ENCODE results near the gene ABCC6. TPM values are rescaled to one million over a fixed set of nuclear protein-coding genes. Genes with fewer than 3 reads are reported as not detected.

ABCC6 gene
- total and polyA plus RNA-seq, 9 donors = 0.12 to 2.0 (median 0.88) TPM

GRCh38 chr16:16178455-16179162, 44.7 kb downstream of the ABCC6 start:
- Histone ChIP-seq H3K27ac (no peak overlapping the region), H3K9me3 (no peaks in the 10 kb centered on the region), H3K4me1 (ENCODE audit: insufficient read depth) (no peaks in the 10 kb centered on the region), H3K36me3 (no peaks in the 10 kb centered on the region), H3K27me3 (no peaks in the 10 kb centered on the region), H3K4me3 (no peak overlapping the region)
- no peak for DNase-seq
- intact Hi-C loops (cut with DNase I) = no loop called here
- 94 to 95% (median 94%) methylated on average over 7 of the region's 7 CpGs for WGBS, 3 donors
- no peak for TF ChIP-seq POLR2A (IDR thresholded peaks at IDR 0.05)

GRCh38 chr16:16176328-16176727, 47.0 kb downstream of the ABCC6 start:
- Histone ChIP-seq H3K36me3 (no peaks in the 10 kb centered on the region), H3K4me3 (no peak overlapping the region), H3K4me1 (ENCODE audit: insufficient read depth) (no peaks in the 10 kb centered on the region), H3K27ac (no peak overlapping the region), H3K27me3 (no peaks in the 10 kb centered on the region), H3K9me3 (no peaks in the 10 kb centered on the region)
- no peak for DNase-seq
- intact Hi-C loops (cut with DNase I) = no loop called here
- TF ChIP-seq EP300 (IDR thresholded peaks at IDR 0.05) (no peak), CTCF (IDR thresholded peaks at IDR 0.05) (no peak), POLR2A (IDR thresholded peaks at IDR 0.05) (no peak)

- H3K4me3 ChIP-seq = no peak overlapping the region
- H3K4me1 ChIP-seq (ENCODE audit: insufficient read depth) = no peaks in the 10 kb centered on the region
- intact Hi-C loops (cut with DNase I) = no loop called here
- no peaks in the 10 kb centered on the region for H3K36me3 ChIP-seq
- WGBS, 3 donors = 44 to 52% (median 45%) methylated on average over 4 to 5 of the region's 5 CpGs
- DNase-seq = no peak
- TF ChIP-seq POLR2A (IDR thresholded peaks at IDR 0.05) (no peak), EP300 (IDR thresholded peaks at IDR 0.05) (no peak), CTCF (IDR thresholded peaks at IDR 0.05) (no peak)
- no peaks in the 10 kb centered on the region for H3K27me3 ChIP-seq
- no peak overlapping the region for H3K27ac ChIP-seq
- H3K9me3 ChIP-seq = no peaks in the 10 kb centered on the region
Observed at GRCh38 chr16:16175296-16175695, 48.0 kb downstream of the ABCC6 start.

- H3K27ac ChIP-seq = no peak overlapping the region
- no peaks in the 10 kb centered on the region for H3K36me3 ChIP-seq
- H3K4me3 ChIP-seq = no peak overlapping the region
- intact Hi-C loops (cut with DNase I) = no loop called here
- DNase-seq = no peak
- no peak for TF ChIP-seq CTCF (IDR thresholded peaks at IDR 0.05)
- WGBS, 3 donors = 84 to 90% (median 86%) methylated on average over 4 of the region's 4 CpGs
- H3K4me1 ChIP-seq (ENCODE audit: insufficient read depth) = no peaks in the 10 kb centered on the region
- H3K9me3 ChIP-seq = no peaks in the 10 kb centered on the region
- H3K27me3 ChIP-seq = no peaks in the 10 kb centered on the region
Observed at GRCh38 chr16:16172991-16173390, 50.3 kb downstream of the ABCC6 start.

GRCh38 chr16:16171332-16171919, 51.9 kb downstream of the ABCC6 start:
- no peak overlapping the region for H3K4me3 ChIP-seq
- WGBS, 3 donors = 86 to 92% (median 89%) methylated on average over 3 to 4 of the region's 4 CpGs
- no peaks in the 10 kb centered on the region for H3K4me1 ChIP-seq (ENCODE audit: insufficient read depth)
- intact Hi-C loops (cut with DNase I) = no loop called here
- H3K36me3 ChIP-seq = no peaks in the 10 kb centered on the region
- DNase-seq = no peak
- no peak overlapping the region for H3K27ac ChIP-seq
- TF ChIP-seq EP300 (IDR thresholded peaks at IDR 0.05) (no peak), POLR2A (IDR thresholded peaks at IDR 0.05) (no peak), CTCF (IDR thresholded peaks at IDR 0.05) (no peak)
- H3K27me3 ChIP-seq = no peaks in the 10 kb centered on the region
- H3K9me3 ChIP-seq = no peaks in the 10 kb centered on the region

All from ovary (tissue), 9 donors.